Activated naive CD4-positive, alpha-beta T cell treated with anti-CD3 and anti-CD28 coated beads, Interleukin-2, amount 10 ng/mL, durations not matched to agents 7 days and 5 days (primary cell): Measurements from ENCODE around the gene CCDC102A.

Source experiments
- CTCF ChIA-PET: fragments of 350-600 bp; sonication (Branson Sonifier 250); formaldehyde crosslinking; loops from one replicate; lab custom pipeline; 2021; ENCODE audit warnings: antibody characterized with exemption; lab: Charles Lee
- DNase-seq: peaks from one replicate; pipeline ENCODE4 v3.0.0-alpha.2; 2020
- H3K27ac Mint-ChIP-seq: one replicate; pipeline ENCODE4 v1.8.0; 2021; ENCODE audit warnings: mild to moderate bottlenecking, moderate library complexity, mixed read lengths
- H3K27me3 Mint-ChIP-seq: one replicate; pipeline ENCODE4 v1.8.0; 2021; ENCODE audit warnings: mild to moderate bottlenecking, mixed read lengths
- H3K36me3 Mint-ChIP-seq: one replicate; pipeline ENCODE4 v1.8.0; 2021; ENCODE audit warnings: mixed read lengths
- H3K4me1 Mint-ChIP-seq: one replicate; pipeline ENCODE4 v1.8.0; 2021; ENCODE audit warnings: mixed read lengths
- H3K4me3 Mint-ChIP-seq: one replicate; pipeline ENCODE4 v1.8.0; 2021; ENCODE audit warnings: mild to moderate bottlenecking, moderate library complexity, mixed read lengths
- H3K9me3 Mint-ChIP-seq: one replicate; pipeline ENCODE4 v1.8.0; 2021; ENCODE audit warnings: mixed read lengths

Gene CCDC102A

GRCh38 chr16:57536306-57537193 is at the start of gene CCDC102A:
Gene CCDC102A, minus strand, starts transcription at chr16:57536571. Its CDS starts 7,394 bp downstream, at chr16:57529177.
- peak; percentile 55 for DNase-seq

DNA sequence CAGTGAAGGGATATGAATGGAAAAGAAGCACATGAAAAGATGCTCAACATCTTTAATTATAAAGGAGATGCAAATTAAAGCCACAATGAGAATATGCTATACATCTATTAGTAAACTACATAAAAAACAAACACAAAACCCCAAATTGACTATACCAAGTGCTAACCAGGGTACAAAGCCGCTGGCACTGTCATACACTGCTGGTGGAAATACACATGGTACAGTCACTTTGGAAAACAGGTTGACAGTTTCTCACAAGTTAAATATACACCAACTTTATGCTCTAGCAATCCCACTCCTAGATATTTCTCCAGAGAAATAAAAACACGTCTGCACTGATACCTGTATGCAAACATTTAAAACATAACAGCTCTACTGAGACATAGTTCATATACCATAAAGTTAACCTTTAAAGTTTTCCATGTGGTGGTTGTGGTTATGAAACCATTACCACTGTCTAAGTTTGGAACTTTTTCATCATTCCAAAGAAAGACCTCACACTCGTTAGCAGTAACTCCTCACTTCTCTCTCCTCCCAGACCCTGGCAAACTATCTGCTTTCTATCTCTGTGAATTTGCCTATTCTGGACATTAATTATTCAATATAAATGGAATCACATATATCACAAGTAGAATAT is 48.8 kb upstream of the CCDC102A start:
- Mint-ChIP-seq H3K36me3 (peaks cover 3% of the 10 kb centered on the region), H3K27ac (no peak overlapping the region), H3K27me3 (peaks cover 62% of the 10 kb centered on the region), H3K4me1 (peaks cover 17% of the 10 kb centered on the region), H3K9me3 (no peaks in the 10 kb centered on the region), H3K4me3 (no peak overlapping the region)
- no peak for DNase-seq
- CTCF ChIA-PET, result interaction anchor here (0.6 kb wide), 1 partner anchor 8 kb away, joined by 3 read pairs; no protein-coding TSS in a partner anchor

More at GRCh38 chr16:57536306-57537193, at the start of gene CCDC102A:
- Mint-ChIP-seq H3K4me3 (peak within 1 kb of the TSS; percentile 78), H3K4me1 (peaks cover 78% of the 10 kb centered on the region), H3K9me3 (no peaks in the 10 kb centered on the region), H3K36me3 (no peaks in the 10 kb centered on the region), H3K27ac (peak within 1 kb of the TSS; percentile 90), H3K27me3 (no peaks in the 10 kb centered on the region)
- CTCF ChIA-PET, result interaction anchor here (0.7 to 2.4 kb wide), 4 partner anchors 16 to 72 kb away, joined by 3 to 8 read pairs (median 4); no protein-coding TSS in a partner anchor

DNA sequence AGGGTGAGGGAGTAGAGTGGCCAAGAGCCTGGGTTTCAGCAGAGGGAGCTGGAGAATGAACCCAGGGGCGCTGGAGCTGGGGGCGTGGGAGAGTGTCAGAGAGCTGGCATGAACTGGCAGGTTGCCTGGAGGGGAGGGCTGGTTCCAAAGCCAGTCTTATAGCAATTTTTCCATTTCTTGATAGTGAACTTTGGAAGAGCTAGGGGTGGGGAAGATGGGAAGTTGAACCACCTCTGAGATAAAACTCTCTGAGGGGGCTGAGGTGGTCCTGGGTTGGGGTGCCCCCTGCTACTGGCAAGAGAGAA is 42.9 kb upstream of the CCDC102A start:
- H3K36me3 Mint-ChIP-seq, result peaks cover 5% of the 10 kb centered on the region
- H3K4me1 Mint-ChIP-seq, result peaks cover 44% of the 10 kb centered on the region
- no peak for DNase-seq
- no peak overlapping the region for H3K4me3 Mint-ChIP-seq
- peaks cover 28% of the 10 kb centered on the region for H3K27me3 Mint-ChIP-seq
- CTCF ChIA-PET, result interaction anchor here (4.8 to 8.9 kb wide), 3 partner anchors 11 to 70 kb away, joined by 33 to 154 read pairs (median 110); no protein-coding TSS in a partner anchor
- H3K27ac Mint-ChIP-seq, result no peak overlapping the region
- no peaks in the 10 kb centered on the region for H3K9me3 Mint-ChIP-seq

DNA sequence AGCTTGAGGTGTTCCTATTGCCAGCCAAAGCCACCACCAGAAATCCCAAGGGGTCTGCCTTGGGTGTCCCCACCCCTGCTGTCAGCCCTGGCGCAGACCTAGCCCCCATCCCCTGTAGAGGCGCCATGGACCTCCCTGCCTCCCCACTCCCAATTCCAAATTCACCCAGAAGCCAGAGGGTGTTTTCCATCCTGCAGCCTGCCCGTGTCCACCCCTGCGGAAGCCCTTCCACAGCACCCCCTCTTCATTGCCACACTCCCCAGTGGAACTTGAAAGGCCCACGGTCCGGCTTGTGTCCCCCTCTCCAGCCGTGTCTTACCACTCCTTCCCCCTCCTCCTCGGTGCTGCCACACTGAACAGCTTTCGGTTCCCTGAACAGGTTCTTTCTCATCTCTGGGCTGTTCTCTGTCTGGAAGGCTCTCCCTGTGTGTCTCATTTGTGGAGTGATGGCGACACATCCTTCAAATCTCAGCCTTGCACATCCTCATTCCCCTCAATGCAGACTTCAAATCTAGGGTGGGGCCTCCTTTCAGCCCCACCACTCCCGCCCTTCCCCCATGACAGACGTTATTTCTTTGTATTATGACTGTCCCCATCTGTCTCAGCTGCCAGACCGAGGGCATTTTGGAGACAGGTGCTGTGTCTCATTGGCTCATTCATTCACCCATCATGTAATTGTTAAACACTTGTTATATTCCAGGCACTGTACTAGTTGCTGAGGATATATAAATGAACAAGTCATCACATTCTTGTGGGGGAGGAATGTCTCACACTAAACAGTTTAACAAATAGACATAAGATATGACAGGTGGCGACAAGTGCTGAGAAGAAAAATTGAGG is 42.4 kb upstream of the CCDC102A start:
- peak overlapping the region; percentile 0 for H3K4me3 Mint-ChIP-seq
- peaks cover 44% of the 10 kb centered on the region for H3K4me1 Mint-ChIP-seq

GRCh38 chr16:57577691-57578224 is 41.4 kb upstream of the CCDC102A start:
- H3K27me3 Mint-ChIP-seq, result peaks cover 20% of the 10 kb centered on the region
- CTCF ChIA-PET, result interaction anchor here (0.7 to 8.9 kb wide), 10 partner anchors 8 to 145 kb away, joined by 3 to 154 read pairs (median 4); partner anchors contain the start of gene ADGRG5
- peak; percentile 63 for DNase-seq
- no peaks in the 10 kb centered on the region for H3K9me3 Mint-ChIP-seq
- H3K4me3 Mint-ChIP-seq, result peak overlapping the region; percentile 0
- H3K36me3 Mint-ChIP-seq, result peaks cover 5% of the 10 kb centered on the region
- peak overlapping the region; percentile 87 for H3K27ac Mint-ChIP-seq
- H3K4me1 Mint-ChIP-seq, result peaks cover 49% of the 10 kb centered on the region

More for the DNA sequence above, 42.4 kb upstream of the CCDC102A start:
- Mint-ChIP-seq H3K27ac (peak overlapping the region; percentile 87), H3K36me3 (peaks cover 5% of the 10 kb centered on the region), H3K9me3 (no peaks in the 10 kb centered on the region), H3K27me3 (peaks cover 25% of the 10 kb centered on the region)
- no peak for DNase-seq
- CTCF ChIA-PET, result interaction anchor here (0.8 to 8.9 kb wide), 7 partner anchors 12 to 70 kb away, joined by 3 to 154 read pairs (median 5); partner anchors contain the start of gene ADGRG5

DNA sequence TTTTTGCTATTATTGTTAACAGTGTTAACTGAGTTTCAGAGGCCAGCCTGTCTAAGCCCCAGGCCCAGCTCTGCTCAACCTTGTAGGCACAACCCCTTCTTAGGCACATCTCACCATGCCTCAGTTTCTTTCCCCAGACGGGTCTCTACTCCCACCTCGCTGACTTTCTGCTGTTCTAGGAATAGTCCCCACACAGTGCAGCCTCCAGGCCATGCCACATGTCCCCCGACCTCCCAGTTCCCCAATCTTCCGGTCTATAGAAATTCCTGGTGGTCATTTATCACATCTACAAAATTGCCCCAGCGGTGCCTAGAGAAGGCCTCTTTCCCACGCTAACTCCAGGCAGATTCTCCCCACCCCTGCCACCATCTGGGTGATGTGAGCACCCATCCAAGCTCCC is 40.8 kb upstream of the CCDC102A start:
- Mint-ChIP-seq H3K27ac (peak overlapping the region; percentile 87), H3K36me3 (peaks cover 5% of the 10 kb centered on the region), H3K9me3 (no peaks in the 10 kb centered on the region), H3K27me3 (peaks cover 16% of the 10 kb centered on the region), H3K4me1 (peaks cover 49% of the 10 kb centered on the region), H3K4me3 (no peak overlapping the region)
- no peak for DNase-seq
- CTCF ChIA-PET, result interaction anchor here (0.7 to 8.9 kb wide), 36 partner anchors 8 to 1179 kb away, joined by 3 to 154 read pairs (median 4); partner anchors contain the start of genes ADGRG1 and KATNB1

DNA sequence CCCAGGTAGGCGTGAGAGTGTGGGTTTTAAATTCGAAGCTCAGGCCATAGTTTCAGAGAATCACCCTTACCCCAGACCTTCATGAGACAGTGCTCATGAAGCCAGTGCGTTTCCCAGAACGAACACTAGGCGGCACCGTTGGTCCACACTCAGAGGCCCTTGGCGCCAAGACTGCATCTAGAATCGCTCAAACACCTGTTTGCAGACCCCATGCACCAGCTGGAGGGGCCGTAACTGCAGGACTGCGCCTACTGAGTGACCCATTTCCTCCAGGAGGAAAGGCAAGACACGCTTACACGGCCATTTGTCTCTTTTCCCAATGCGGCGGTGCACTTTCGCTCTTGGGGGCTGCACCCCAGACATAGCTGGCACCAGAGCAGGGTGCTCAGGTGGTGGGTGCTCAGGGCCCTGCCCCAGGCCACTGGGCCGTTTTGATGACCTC is 40.1 kb upstream of the CCDC102A start:
- CTCF ChIA-PET, result interaction anchor here (0.6 to 8.9 kb wide), 47 partner anchors 11 to 1180 kb away, joined by 3 to 154 read pairs (median 4); partner anchors contain the start of genes ADGRG1, KATNB1 and USB1
- peaks cover 10% of the 10 kb centered on the region for H3K27me3 Mint-ChIP-seq
- H3K27ac Mint-ChIP-seq, result peak overlapping the region; percentile 87
- peak; percentile 90 for DNase-seq
- H3K4me3 Mint-ChIP-seq, result no peak overlapping the region
- H3K4me1 Mint-ChIP-seq, result peaks cover 49% of the 10 kb centered on the region
- no peaks in the 10 kb centered on the region for H3K9me3 Mint-ChIP-seq
- H3K36me3 Mint-ChIP-seq, result peaks cover 5% of the 10 kb centered on the region

- Mint-ChIP-seq H3K27ac (no peak overlapping the region), H3K4me1 (peaks cover 48% of the 10 kb centered on the region), H3K36me3 (peaks cover 5% of the 10 kb centered on the region), H3K9me3 (no peaks in the 10 kb centered on the region), H3K4me3 (no peak overlapping the region), H3K27me3 (peaks cover 4% of the 10 kb centered on the region)
- DNase-seq, result no peak
- CTCF ChIA-PET, result interaction anchor here (0.6 to 8.9 kb wide), 33 partner anchors 10 to 423 kb away, joined by 3 to 154 read pairs (median 5); partner anchors contain the start of gene KATNB1
These were observed 39.3 kb upstream of the CCDC102A start for GRCh38 chr16:57575468-57576277.

- H3K4me1 Mint-ChIP-seq, result peaks cover 44% of the 10 kb centered on the region
- CTCF ChIA-PET, result interaction anchor here (0.8 to 8.9 kb wide), 14 partner anchors 8 to 284 kb away, joined by 3 to 154 read pairs (median 6); no protein-coding TSS in a partner anchor
- no peak overlapping the region for H3K4me3 Mint-ChIP-seq
- H3K36me3 Mint-ChIP-seq, result peaks cover 7% of the 10 kb centered on the region
- no peaks in the 10 kb centered on the region for H3K27me3 Mint-ChIP-seq
- H3K27ac Mint-ChIP-seq, result no peak overlapping the region
- no peak for DNase-seq
- H3K9me3 Mint-ChIP-seq, result peaks cover 3% of the 10 kb centered on the region
These were observed 38.5 kb upstream of the CCDC102A start for GRCh38 chr16:57574646-57575467.

GRCh38 chr16:57574086-57574485 is 37.7 kb upstream of the CCDC102A start:
- Mint-ChIP-seq H3K27ac (no peak overlapping the region), H3K27me3 (no peaks in the 10 kb centered on the region), H3K36me3 (peaks cover 12% of the 10 kb centered on the region), H3K4me3 (no peak overlapping the region), H3K9me3 (peaks cover 10% of the 10 kb centered on the region), H3K4me1 (peaks cover 36% of the 10 kb centered on the region)
- DNase-seq, result no peak
- CTCF ChIA-PET, result interaction anchor here (0.8 to 6.0 kb wide), 5 partner anchors 9 to 142 kb away, joined by 3 to 154 read pairs (median 3); no protein-coding TSS in a partner anchor

DNA sequence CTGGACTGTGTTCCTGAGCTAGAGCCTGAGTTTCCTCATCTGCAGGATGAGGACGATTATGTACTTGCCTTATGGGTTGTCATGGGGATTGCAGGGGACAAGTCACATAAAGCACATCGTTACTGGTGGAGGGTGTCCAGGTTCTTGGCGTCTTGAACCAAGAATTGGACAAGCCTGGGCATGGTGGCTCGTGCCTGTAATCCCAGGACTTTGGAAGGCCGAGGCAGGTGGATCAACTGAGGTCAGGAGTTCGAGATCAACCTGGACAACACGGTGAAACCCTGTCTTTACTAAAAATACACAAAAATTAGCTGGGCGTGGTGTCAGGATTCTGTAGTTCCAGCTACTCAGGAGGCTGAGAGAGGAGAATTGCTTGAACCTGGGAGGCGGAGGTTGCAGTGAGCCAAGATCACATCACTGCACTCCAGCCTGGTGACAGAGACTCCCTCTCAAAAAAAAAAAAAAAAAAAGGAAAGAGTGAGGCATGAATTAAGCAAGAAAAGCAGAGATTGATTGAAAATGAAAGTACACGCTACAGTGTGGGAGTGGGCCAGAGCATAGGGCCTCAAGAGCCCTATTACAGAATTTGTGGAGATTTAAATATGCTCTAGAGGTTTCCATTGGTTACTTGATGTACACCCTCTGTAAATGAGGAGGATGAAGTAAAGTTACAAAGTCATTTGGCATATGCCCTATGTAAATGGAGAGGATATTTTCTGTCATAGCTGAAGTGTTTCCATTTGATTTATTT is 36.8 kb upstream of the CCDC102A start:
- peaks cover 27% of the 10 kb centered on the region for H3K4me1 Mint-ChIP-seq
- peaks cover 17% of the 10 kb centered on the region for H3K36me3 Mint-ChIP-seq
- H3K27me3 Mint-ChIP-seq, result no peaks in the 10 kb centered on the region
- CTCF ChIA-PET, result interaction anchor here (0.6 to 2.0 kb wide), 4 partner anchors 13 to 154 kb away, joined by 3 to 4 read pairs (median 3); no protein-coding TSS in a partner anchor
- no peak overlapping the region for H3K27ac Mint-ChIP-seq
- no peak for DNase-seq
- no peak overlapping the region for H3K4me3 Mint-ChIP-seq
- H3K9me3 Mint-ChIP-seq, result peaks cover 13% of the 10 kb centered on the region
